Nephron (organoid): ENCODE data around the gene SYCE1.
"Not testable (repeated sequence)": the region's sequence is repeated elsewhere in the genome, so short reads cannot be mapped to it uniquely, and the experiment has no call there.

ENCODE experiments used
- H3K27ac Mint-ChIP-seq, 3 experiments: 2 replicates each; pipeline ENCODE4 v1.8.0; 2020; ENCODE audit warnings: mixed read lengths in 3 of 3, mild to moderate bottlenecking in 2 of 3, moderate library complexity in 1 of 3
- H3K27me3 Mint-ChIP-seq: 2 replicates; pipeline ENCODE4 v1.8.0; 2021; ENCODE audit warnings: low read depth, mild to moderate bottlenecking, moderate library complexity, mixed read lengths
- H3K36me3 Mint-ChIP-seq: 2 replicates; pipeline ENCODE4 v1.8.0; 2020; ENCODE audit warnings: low read depth, mixed read lengths
- H3K4me1 Mint-ChIP-seq: 2 replicates; pipeline ENCODE4 v1.8.0; 2020; ENCODE audit warnings: mixed read lengths
- H3K4me3 Mint-ChIP-seq, 3 experiments: 2 replicates each; pipeline ENCODE4 v1.8.0; 2020; ENCODE audit warnings: mild to moderate bottlenecking in 3 of 3, mixed read lengths in 3 of 3, moderate library complexity in 2 of 3
- H3K9me3 Mint-ChIP-seq: 2 replicates; pipeline ENCODE4 v1.8.0; 2020; ENCODE audit warnings: mixed read lengths
- CTCF ChIP-seq, 3 experiments: fragments of 200-600 bp; sonication (generic); IDR thresholded peaks; one replicate each; pipeline ENCODE4 v1.5.0; 2021; ENCODE audit warnings: antibody characterized with exemption in 3 of 3; ENCODE audit not compliant: unreplicated experiment in 3 of 3

SYCE1 gene

GRCh38 chr10:133600657-133601056 lies 35.3 kb upstream of the SYCE1 start:
- Mint-ChIP-seq H3K27me3 (peaks cover 9% of the 10 kb centered on the region), H3K27ac (no peak overlapping the region), H3K36me3 (no peaks in the 10 kb centered on the region), H3K4me3 (no peak overlapping the region), H3K9me3 (peaks cover 26% of the 10 kb centered on the region), H3K4me1 (no peaks in the 10 kb centered on the region)
- TF ChIP-seq CTCF (IDR thresholded peaks at IDR 0.05; ENCODE audit: unreplicated experiment in 3 of 3): no peak

- H3K4me3 Mint-ChIP-seq, H3K27me3 Mint-ChIP-seq, H3K36me3 Mint-ChIP-seq, H3K4me1 Mint-ChIP-seq, H3K27ac Mint-ChIP-seq: not testable (repeated sequence)
- H3K9me3 Mint-ChIP-seq: peaks cover 26% of the 10 kb centered on the region
Measured at GRCh38 chr10:133599869-133600268, 34.5 kb upstream of the SYCE1 start.

GRCh38 chr10:133592716-133593115 lies 27.3 kb upstream of the SYCE1 start:
- H3K27ac Mint-ChIP-seq: no peak overlapping the region

GRCh38 chr10:133590970-133591359 lies 25.6 kb upstream of the SYCE1 start:
- no peak overlapping the region for H3K4me3 Mint-ChIP-seq
- H3K27me3 Mint-ChIP-seq: peaks cover 13% of the 10 kb centered on the region
- no peak for TF ChIP-seq CTCF (IDR thresholded peaks at IDR 0.05; ENCODE audit: unreplicated experiment in 3 of 3)
- peaks cover 33% of the 10 kb centered on the region for H3K9me3 Mint-ChIP-seq
- no peak overlapping the region for H3K27ac Mint-ChIP-seq
- no peaks in the 10 kb centered on the region for H3K4me1 Mint-ChIP-seq
- H3K36me3 Mint-ChIP-seq: no peaks in the 10 kb centered on the region

More at GRCh38 chr10:133592716-133593115, 27.3 kb upstream of the SYCE1 start:
- Mint-ChIP-seq H3K9me3 (peaks cover 27% of the 10 kb centered on the region), H3K36me3 (no peaks in the 10 kb centered on the region), H3K4me3 (no peak overlapping the region), H3K27me3 (peaks cover 17% of the 10 kb centered on the region), H3K4me1 (no peaks in the 10 kb centered on the region)
- no peak for TF ChIP-seq CTCF (IDR thresholded peaks at IDR 0.05; ENCODE audit: unreplicated experiment in 3 of 3)

GRCh38 chr10:133590226-133590969 lies 25.0 kb upstream of the SYCE1 start:
- no peak for TF ChIP-seq CTCF (IDR thresholded peaks at IDR 0.05; ENCODE audit: unreplicated experiment in 3 of 3)
- peaks cover 12% of the 10 kb centered on the region for H3K27me3 Mint-ChIP-seq
- H3K4me3 Mint-ChIP-seq: no peak overlapping the region
- peaks cover 31% of the 10 kb centered on the region for H3K9me3 Mint-ChIP-seq
- H3K36me3 Mint-ChIP-seq: no peaks in the 10 kb centered on the region
- H3K4me1 Mint-ChIP-seq: no peaks in the 10 kb centered on the region
- no peak overlapping the region for H3K27ac Mint-ChIP-seq

- H3K27ac Mint-ChIP-seq, H3K4me3 Mint-ChIP-seq, H3K4me1 Mint-ChIP-seq, H3K36me3 Mint-ChIP-seq, H3K27me3 Mint-ChIP-seq: not testable (repeated sequence)
- peaks cover 22% of the 10 kb centered on the region for H3K9me3 Mint-ChIP-seq
Measured at GRCh38 chr10:133577037-133577436, 11.7 kb upstream of the SYCE1 start.

GRCh38 chr10:133573460-133573859 lies 8.1 kb upstream of the SYCE1 start:
- H3K36me3 Mint-ChIP-seq, H3K4me3 Mint-ChIP-seq, H3K27ac Mint-ChIP-seq, H3K4me1 Mint-ChIP-seq, H3K27me3 Mint-ChIP-seq: not testable (repeated sequence)
- peaks cover 20% of the 10 kb centered on the region for H3K9me3 Mint-ChIP-seq

- H3K36me3 Mint-ChIP-seq, H3K4me1 Mint-ChIP-seq, H3K27ac Mint-ChIP-seq, H3K4me3 Mint-ChIP-seq, H3K27me3 Mint-ChIP-seq: not testable (repeated sequence)
- peaks cover 26% of the 10 kb centered on the region for H3K9me3 Mint-ChIP-seq
Measured at GRCh38 chr10:133572055-133572454, 6.7 kb upstream of the SYCE1 start.

GRCh38 chr10:133569801-133570200 lies 4.4 kb upstream of the SYCE1 start:
- H3K9me3 Mint-ChIP-seq: peaks cover 25% of the 10 kb centered on the region
- H3K4me1 Mint-ChIP-seq, H3K4me3 Mint-ChIP-seq, H3K36me3 Mint-ChIP-seq, H3K27ac Mint-ChIP-seq, H3K27me3 Mint-ChIP-seq: not testable (repeated sequence)

- peaks cover 28% of the 10 kb centered on the region for H3K9me3 Mint-ChIP-seq
- not testable (repeated sequence) for H3K4me3 Mint-ChIP-seq, H3K27ac Mint-ChIP-seq, H3K27me3 Mint-ChIP-seq, H3K36me3 Mint-ChIP-seq, H3K4me1 Mint-ChIP-seq
Measured at GRCh38 chr10:133568831-133569527, 3.6 kb upstream of the SYCE1 start.
